ENCODE results near the gene ZKSCAN2.

GRCh38 chr16:25213709-25214397 is 43.8 kb downstream of the ZKSCAN2 start:
- TF ChIP-seq CTCF (IDR thresholded peaks at IDR 0.05; ENCODE audit: low read length) = no peak
- TF ChIP-seq EZH2 (IDR thresholded peaks at IDR 0.05; ENCODE audit: borderline replicate concordance, low read length) = no peak

Data from OCI-LY1 (cell line).